Neural cell (in vitro differentiated cells): ENCODE measurements around the gene SLC36A1. TPM values are rescaled to one million over a fixed set of nuclear protein-coding genes. Genes with fewer than 3 reads are reported as not detected.

Experiments used
- H2AFZ ChIP-seq: fragments of 200-600, 300-800 bp; sonication (generic), shearing (Covaris generic); 2 replicates; pipeline ENCODE4 v1.6.0; 2014; ENCODE audit warnings: low read depth, mild to moderate bottlenecking, antibody characterized with exemption, low read length, moderate library complexity
- H3F3A ChIP-seq: fragments of 200-600 bp; shearing (Covaris generic); 2 replicates; pipeline ENCODE4 v1.6.1; 2016; ENCODE audit warnings: mild to moderate bottlenecking, moderate library complexity, mixed read lengths, antibody characterized with exemption, low read length; ENCODE audit not compliant: insufficient read depth, poor library complexity, severe bottlenecking
- H3K27ac ChIP-seq: fragments of 200-600, 300-800 bp; sonication (generic), shearing (Covaris generic); 2 replicates; pipeline ENCODE4 v1.5.1; 2014; ENCODE audit warnings: mild to moderate bottlenecking, low read length, moderate library complexity
- H3K27me3 ChIP-seq: fragments of 300-800, 200-600 bp; sonication (generic), shearing (Covaris generic); 2 replicates; pipeline ENCODE4 v1.6.0; 2014; ENCODE audit warnings: mild to moderate bottlenecking, low read depth, low read length, moderate library complexity; ENCODE audit not compliant: insufficient read depth
- H3K36me3 ChIP-seq: fragments of 300-800, 200-600 bp; sonication (generic), shearing (Covaris generic); 2 replicates; pipeline ENCODE4 v1.5.1; 2014; ENCODE audit warnings: mild to moderate bottlenecking, antibody characterized with exemption, low read length, moderate library complexity; ENCODE audit not compliant: insufficient read depth
- H3K4me2 ChIP-seq: fragments of 300-800, 200-600 bp; sonication (generic), shearing (Covaris generic); 2 replicates; pipeline ENCODE4 v1.6.0; 2014; ENCODE audit warnings: mild to moderate bottlenecking, low read length
- H3K4me3 ChIP-seq: fragments of 300-800, 200-600 bp; sonication (generic), shearing (Covaris generic); 2 replicates; pipeline ENCODE4 v1.5.1; 2014; ENCODE audit warnings: mild to moderate bottlenecking, low read length, moderate library complexity
- H3K79me2 ChIP-seq: fragments of 200-600 bp; shearing (Covaris generic); replicated peaks from 2 replicates; pipeline ENCODE4 v1.6.0; 2014; ENCODE audit warnings: mild to moderate bottlenecking, low read length, moderate library complexity; ENCODE audit not compliant: insufficient read depth
- H3K9ac ChIP-seq: fragments of 300-800, 200-600 bp; sonication (generic), shearing (Covaris generic); 2 replicates; pipeline ENCODE4 v1.6.1; 2016; ENCODE audit warnings: mild to moderate bottlenecking, low read length, mixed read lengths
- H3K9me2 ChIP-seq: fragments of 200-600 bp; shearing (Covaris generic); 2 replicates; pipeline ENCODE4 v1.6.1; 2016; ENCODE audit warnings: mild to moderate bottlenecking, low read length, mixed read lengths; ENCODE audit not compliant: insufficient read depth
- H3K9me3 ChIP-seq: fragments of 200-600, 300-800 bp; sonication (generic), shearing (Covaris generic); 2 replicates; pipeline ENCODE4 v1.6.1; 2016; ENCODE audit warnings: mild to moderate bottlenecking, mixed run types, low read length, moderate library complexity, mixed read lengths
- H4K20me1 ChIP-seq: fragments of 200-600 bp; shearing (Covaris generic); 2 replicates; pipeline ENCODE4 v1.6.1; 2016; ENCODE audit warnings: mild to moderate bottlenecking, mixed run types; ENCODE audit not compliant: insufficient read depth
- EP300 ChIP-seq: fragments of 450-650 bp; conservative IDR thresholded peaks from 2 replicates; pipeline ENCODE4 v1.6.1; 2014; ENCODE audit warnings: antibody characterized with exemption, mild to moderate bottlenecking, moderate library complexity; ENCODE audit not compliant: poor library complexity, severe bottlenecking
- EZH2 ChIP-seq: fragments of 200-600, 300-800 bp; shearing (Covaris generic), sonication (generic); IDR thresholded peaks from 2 replicates; pipeline ENCODE4 v1.6.1; 2014; ENCODE audit warnings: antibody characterized with exemption, low read length, borderline replicate concordance, mild to moderate bottlenecking; ENCODE audit not compliant: insufficient read depth, poor library complexity, severe bottlenecking
- MXI1 ChIP-seq: fragments of 450-650 bp; conservative IDR thresholded peaks from 2 replicates; pipeline ENCODE4 v1.6.1; 2014; ENCODE audit warnings: antibody characterized with exemption, mild to moderate bottlenecking; ENCODE audit not compliant: poor library complexity, severe bottlenecking
- POLR2AphosphoS5 ChIP-seq: IDR thresholded peaks from 2 replicates; pipeline ENCODE4 v1.6.1; 2012
- RAD21 ChIP-seq: fragments of 450-650 bp; conservative IDR thresholded peaks from 2 replicates; pipeline ENCODE4 v1.6.1; 2014; ENCODE audit warnings: antibody characterized with exemption, mild to moderate bottlenecking, moderate library complexity
- SMC3 ChIP-seq: fragments of 450-650 bp; conservative IDR thresholded peaks from 2 replicates; pipeline ENCODE4 v1.6.1; 2014; ENCODE audit warnings: antibody characterized with exemption, mild to moderate bottlenecking, moderate library complexity; ENCODE audit not compliant: poor library complexity
- TAF1 ChIP-seq: IDR thresholded peaks from 2 replicates; pipeline ENCODE4 v1.6.1; 2012; ENCODE audit warnings: low read depth
- polyA plus RNA-seq: library from polyadenylated mRNA; depleted of rRNA; stranded (reverse); fragments of >200 nt; gene quantifications from 2 replicates; pipeline ENCODE4 v1.2.3, GENCODE V29; 2014
- TF ChIP-seq, protein P1 (sequence below): fragments of 450-650 bp; IDR thresholded peaks from 2 replicates; pipeline ENCODE4 v1.5.1; 2014; ENCODE audit warnings: antibody characterized with exemption, mild to moderate bottlenecking, moderate library complexity; ENCODE audit not compliant: poor library complexity, severe bottlenecking
- TF ChIP-seq, protein P2 (sequence below): IDR thresholded peaks from 2 replicates; pipeline ENCODE4 v1.6.1; 2012; ENCODE audit warnings: borderline replicate concordance

The SLC36A1 gene
- polyA plus RNA-seq, 1 donor from 2014 or later, result 5.3 TPM

DNA sequence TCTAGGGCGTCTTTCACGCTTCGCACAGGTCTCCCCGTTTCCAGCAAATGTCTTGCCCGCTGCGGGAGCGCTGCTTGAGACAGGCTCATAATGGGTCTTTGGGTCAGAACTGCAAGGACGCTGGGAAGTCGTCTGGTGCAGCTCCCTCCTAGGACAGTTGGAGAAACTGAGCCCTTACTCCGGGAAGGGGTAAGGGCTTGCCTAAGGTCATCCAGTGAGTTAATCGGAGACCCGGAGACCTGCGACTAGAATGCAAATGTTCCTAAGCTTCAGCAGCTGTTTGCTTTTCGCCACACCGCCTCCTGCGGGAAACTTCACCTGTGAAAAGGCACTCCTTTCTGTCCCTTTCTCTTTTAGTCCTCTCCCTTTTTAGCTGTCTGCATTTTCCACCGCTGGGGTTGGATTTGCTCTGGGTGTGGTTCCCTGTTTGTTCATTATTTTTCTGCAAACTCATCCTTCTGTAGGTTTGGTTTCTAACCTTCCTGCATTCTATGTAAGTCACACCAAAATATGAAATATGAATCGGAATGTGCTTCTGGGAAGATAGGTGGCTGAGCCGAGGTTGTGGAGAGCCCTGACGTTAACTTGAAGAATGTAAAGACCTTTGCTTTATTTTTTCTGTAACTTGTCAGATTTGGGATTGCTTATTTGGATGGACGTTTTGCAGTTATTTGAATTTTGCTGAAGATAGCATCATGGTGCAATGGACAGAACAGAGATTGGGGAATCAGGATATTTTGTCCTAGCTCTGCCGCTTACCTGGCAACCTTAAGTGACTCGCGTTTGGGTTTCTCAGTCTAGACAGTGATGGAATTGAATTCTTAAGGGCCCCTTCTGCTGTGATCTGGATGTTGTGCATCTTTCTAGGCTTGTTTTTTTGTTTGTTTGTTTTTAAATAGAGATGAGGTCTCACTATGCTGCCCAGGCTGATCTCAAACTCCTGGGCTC lies 909 bp downstream of the SLC36A1 start:
- Histone ChIP-seq H3K27me3 (no peaks in the 10 kb centered on the region), H3K9ac (peak overlapping the region; percentile 71), H3K36me3 (no peaks in the 10 kb centered on the region), H3K4me2 (peak overlapping the region; percentile 74), H3K9me2 (no peaks in the 10 kb centered on the region), H4K20me1 (no peaks in the 10 kb centered on the region), H3F3A (no peaks in the 10 kb centered on the region), H3K79me2 (no peaks in the 10 kb centered on the region), H2AFZ (peak overlapping the region; percentile 81), H3K9me3 (no peaks in the 10 kb centered on the region), H3K4me3 (peak overlapping the region; percentile 87), H3K27ac (peak overlapping the region; percentile 34)
- TF ChIP-seq, protein P1, sequence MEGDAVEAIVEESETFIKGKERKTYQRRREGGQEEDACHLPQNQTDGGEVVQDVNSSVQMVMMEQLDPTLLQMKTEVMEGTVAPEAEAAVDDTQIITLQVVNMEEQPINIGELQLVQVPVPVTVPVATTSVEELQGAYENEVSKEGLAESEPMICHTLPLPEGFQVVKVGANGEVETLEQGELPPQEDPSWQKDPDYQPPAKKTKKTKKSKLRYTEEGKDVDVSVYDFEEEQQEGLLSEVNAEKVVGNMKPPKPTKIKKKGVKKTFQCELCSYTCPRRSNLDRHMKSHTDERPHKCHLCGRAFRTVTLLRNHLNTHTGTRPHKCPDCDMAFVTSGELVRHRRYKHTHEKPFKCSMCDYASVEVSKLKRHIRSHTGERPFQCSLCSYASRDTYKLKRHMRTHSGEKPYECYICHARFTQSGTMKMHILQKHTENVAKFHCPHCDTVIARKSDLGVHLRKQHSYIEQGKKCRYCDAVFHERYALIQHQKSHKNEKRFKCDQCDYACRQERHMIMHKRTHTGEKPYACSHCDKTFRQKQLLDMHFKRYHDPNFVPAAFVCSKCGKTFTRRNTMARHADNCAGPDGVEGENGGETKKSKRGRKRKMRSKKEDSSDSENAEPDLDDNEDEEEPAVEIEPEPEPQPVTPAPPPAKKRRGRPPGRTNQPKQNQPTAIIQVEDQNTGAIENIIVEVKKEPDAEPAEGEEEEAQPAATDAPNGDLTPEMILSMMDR, result peak; percentile 18
- no peak for TF ChIP-seq MXI1

DNA sequence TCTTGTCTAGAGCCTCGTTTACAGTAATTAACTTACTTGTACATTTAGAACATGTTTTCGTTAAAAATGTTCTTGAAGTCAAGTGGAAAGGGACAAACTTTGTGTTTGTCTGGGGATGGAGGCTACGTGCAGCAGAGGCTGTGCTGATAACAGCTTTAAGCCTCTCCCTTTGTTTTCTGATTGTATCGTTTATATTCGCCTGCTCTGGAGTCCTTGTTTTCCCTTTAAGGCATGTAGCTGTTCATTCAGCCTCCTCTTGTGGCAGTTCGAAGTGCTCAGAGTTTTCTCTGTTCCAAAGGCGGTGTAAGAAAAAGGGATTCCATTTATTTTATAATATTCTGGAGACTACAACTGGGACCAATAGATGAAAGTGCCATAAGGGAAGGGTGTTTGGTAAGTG lies 1.9 kb downstream of the SLC36A1 start:
- no peaks in the 10 kb centered on the region for H3K27me3 ChIP-seq
- H3F3A ChIP-seq, result no peaks in the 10 kb centered on the region
- no peak overlapping the region for H3K27ac ChIP-seq
- peak overlapping the region; percentile 50 for H3K4me2 ChIP-seq
- TF ChIP-seq EP300 (no peak), MXI1 (no peak), RAD21 (no peak), SMC3 (no peak), EZH2 (no peak), POLR2AphosphoS5 (no peak), TAF1 (no peak)
- TF ChIP-seq, protein P2, sequence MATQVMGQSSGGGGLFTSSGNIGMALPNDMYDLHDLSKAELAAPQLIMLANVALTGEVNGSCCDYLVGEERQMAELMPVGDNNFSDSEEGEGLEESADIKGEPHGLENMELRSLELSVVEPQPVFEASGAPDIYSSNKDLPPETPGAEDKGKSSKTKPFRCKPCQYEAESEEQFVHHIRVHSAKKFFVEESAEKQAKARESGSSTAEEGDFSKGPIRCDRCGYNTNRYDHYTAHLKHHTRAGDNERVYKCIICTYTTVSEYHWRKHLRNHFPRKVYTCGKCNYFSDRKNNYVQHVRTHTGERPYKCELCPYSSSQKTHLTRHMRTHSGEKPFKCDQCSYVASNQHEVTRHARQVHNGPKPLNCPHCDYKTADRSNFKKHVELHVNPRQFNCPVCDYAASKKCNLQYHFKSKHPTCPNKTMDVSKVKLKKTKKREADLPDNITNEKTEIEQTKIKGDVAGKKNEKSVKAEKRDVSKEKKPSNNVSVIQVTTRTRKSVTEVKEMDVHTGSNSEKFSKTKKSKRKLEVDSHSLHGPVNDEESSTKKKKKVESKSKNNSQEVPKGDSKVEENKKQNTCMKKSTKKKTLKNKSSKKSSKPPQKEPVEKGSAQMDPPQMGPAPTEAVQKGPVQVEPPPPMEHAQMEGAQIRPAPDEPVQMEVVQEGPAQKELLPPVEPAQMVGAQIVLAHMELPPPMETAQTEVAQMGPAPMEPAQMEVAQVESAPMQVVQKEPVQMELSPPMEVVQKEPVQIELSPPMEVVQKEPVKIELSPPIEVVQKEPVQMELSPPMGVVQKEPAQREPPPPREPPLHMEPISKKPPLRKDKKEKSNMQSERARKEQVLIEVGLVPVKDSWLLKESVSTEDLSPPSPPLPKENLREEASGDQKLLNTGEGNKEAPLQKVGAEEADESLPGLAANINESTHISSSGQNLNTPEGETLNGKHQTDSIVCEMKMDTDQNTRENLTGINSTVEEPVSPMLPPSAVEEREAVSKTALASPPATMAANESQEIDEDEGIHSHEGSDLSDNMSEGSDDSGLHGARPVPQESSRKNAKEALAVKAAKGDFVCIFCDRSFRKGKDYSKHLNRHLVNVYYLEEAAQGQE, result no peak
- TF ChIP-seq, protein P1, result no peak
- peak overlapping the region; percentile 87 for H3K4me3 ChIP-seq
- H3K36me3 ChIP-seq, result no peaks in the 10 kb centered on the region
- no peak overlapping the region for H2AFZ ChIP-seq
- H3K9ac ChIP-seq, result no peak overlapping the region
- no peaks in the 10 kb centered on the region for H3K79me2 ChIP-seq
- no peaks in the 10 kb centered on the region for H3K9me3 ChIP-seq
- no peaks in the 10 kb centered on the region for H4K20me1 ChIP-seq
- H3K9me2 ChIP-seq, result no peaks in the 10 kb centered on the region
